GM21367 (cell line): ENCODE measurements around the gene GPR39.

Source experiments
- ATAC-seq: cut with Tn5 transposase; IDR thresholded peaks from one replicate; pipeline ENCODE4 v1.9.1; 2021; ENCODE audit not compliant: unreplicated experiment

GPR39 gene

DNA sequence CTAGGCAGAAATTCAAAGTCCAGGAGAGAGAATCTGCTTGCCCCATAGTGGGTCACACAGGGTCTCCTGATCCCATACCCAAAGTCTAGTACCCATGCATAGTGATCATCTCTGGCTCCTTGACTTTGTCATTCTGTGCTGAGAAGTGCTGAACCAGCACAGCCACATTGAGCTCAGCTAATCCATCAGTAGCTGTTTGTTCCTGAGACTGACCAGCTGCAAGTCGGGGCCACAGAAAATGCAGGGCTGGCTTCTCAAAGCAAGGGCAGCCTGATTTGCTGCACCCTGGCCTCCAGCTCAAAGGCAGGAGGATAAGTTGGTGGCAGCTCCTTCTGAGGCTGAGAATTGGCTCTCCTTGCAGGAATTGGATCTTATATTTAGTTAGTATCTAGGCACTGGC is 181.2 kb downstream of the GPR39 start:
- no peak for ATAC-seq

DNA sequence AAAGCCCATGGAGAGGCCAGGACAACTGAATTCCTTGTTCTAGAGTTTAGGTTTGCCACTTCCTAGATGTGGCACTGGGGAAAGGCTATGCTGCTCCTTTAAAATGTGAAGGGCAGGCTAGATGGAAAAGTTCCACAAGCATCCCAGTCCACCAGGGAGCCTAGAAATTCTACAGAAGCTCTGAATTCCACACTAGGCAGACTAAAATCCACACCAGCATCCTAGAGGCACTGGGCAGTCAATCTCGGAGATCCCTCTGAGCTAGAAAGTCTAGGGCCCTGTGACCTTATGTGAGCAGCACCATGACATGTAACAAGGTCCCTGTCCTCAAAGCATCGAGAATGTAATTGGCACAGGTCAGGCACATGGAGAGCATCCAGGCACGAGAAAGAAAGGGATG is 181.9 kb downstream of the GPR39 start:
- no peak for ATAC-seq

DNA sequence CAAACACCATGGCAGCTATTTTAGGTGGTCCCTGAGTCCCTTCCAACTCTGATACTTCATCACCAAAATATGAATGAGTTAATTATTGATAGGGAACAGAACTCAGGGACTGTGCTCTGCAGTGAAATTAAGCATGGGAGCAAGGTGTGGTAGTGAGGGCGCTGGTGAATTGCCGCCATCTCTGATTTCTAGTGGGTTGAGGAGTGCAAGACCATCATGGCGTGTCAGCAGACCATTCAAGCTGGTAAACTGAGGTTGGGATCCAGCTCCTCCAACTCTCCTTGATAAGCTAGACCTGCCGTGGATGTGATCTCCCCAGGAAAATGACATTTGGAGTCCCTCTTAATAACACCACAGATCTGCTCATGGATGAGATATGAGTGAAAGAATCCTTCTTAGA is 183.0 kb downstream of the GPR39 start:
- no peak for ATAC-seq

DNA sequence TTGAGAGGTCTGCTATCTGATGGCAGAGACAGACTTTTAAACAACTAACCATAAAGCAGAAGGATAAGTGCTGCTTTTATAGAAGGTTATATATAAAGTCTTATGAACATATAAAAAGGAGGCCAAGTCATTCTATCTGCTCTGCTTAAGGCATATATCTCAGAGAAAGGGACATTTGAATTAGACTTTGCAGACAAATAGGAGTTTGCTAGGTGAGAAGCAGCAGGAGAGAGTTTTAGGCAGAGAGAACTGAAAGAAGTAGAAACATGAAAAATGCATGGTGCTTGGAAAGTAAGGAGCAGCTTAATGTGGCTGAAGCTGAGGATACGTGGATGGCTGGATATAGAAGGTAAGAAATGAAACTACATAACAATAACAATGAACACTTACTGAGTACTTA is 188.0 kb downstream of the GPR39 start:
- no peak for ATAC-seq

DNA sequence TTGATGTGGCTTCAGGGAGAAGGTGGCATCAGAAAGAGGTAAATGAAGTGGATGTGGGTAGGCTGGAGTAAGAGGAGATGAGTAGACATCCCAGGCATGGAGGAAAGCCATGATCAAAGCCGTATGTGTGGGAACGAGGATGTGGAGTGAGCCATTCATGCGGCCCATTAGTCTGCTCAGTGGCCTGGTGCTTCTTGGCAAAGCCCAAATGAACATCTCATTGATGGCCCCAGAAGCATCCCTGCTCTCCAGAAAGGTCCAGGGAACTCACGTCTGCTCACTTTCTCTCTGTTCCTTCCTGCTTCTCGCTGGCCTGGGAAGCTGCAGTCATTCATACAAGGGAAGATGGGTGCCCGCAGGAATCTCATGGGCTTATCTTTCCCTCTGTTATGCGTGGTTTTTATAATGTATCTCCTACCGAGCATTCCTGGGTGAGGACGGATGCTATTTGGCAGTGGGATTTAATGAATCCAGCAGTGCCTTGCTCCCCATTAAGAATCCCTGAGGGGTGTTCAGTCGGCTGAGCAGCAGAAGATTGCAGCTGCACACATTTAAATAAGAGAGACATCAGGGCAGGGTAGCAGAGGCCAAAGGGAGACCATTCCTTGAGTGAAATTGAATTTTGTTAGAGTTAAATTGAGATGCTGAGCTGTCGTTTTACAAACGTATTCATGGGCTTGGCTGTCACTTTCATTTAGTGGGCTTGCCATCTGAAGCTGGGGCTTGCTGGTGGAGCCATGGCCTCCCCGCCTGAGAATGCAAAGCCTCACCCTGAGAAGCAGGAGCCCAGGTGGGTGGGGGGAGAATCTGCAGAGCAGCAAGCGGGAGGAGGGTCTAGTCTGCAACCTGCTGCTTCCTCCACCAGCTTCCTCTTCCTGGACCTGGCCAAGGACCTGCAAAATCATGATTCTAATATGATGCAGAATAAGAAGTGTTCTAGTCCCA is 188.9 kb downstream of the GPR39 start:
- no peak for ATAC-seq

DNA sequence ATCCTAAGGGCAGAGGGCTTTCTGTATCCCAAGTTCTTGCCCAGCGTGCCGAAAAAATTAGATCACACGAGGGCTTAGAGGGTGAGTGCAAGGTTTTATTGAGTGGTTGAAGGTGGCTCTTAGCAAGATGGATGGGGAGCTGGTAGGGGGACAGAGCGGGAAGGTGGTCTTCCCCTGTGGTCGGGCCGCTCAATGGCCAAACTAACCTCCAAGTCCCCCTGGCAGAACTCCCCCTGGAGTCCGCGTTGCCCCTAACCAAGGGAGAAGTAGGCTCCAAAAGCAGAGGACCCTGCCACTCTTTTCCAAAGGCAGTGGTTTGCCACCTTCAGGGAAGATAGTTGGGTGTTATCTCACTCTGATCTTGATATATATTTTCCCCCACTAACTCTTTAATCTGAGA is 190.0 kb downstream of the GPR39 start:
- ATAC-seq, result no peak

DNA sequence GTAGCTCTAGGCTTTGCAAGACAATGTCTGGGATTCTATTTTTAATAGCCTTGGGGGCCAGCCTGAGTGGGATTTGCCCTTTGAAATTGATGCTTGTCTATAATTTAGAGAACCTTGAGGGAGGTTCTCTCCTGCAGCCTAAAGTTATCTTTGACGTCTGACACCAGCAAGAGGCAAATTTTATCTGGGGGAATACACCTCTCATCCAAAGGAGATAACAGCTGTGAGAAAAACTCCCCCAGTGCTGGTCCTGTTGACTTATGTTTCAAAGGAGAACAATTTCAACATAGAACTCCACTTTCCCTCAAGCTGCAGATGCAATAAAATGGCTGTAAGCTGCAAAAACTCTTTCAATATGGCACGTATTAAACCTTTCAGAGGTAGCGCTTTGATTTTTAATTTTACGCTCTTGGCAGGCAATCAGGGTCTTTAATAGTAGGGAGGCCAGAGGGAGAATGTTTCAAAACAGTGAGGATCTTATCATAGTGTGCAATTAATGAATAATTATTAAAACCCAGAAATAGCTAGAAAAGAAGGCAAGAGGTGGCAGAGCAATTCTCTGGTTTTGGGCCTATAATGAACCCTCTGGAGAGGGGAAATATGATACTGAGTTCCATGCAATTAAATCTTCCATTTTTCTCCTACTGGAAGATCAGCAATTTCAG is 191.0 kb downstream of the GPR39 start:
- no peak for ATAC-seq

DNA sequence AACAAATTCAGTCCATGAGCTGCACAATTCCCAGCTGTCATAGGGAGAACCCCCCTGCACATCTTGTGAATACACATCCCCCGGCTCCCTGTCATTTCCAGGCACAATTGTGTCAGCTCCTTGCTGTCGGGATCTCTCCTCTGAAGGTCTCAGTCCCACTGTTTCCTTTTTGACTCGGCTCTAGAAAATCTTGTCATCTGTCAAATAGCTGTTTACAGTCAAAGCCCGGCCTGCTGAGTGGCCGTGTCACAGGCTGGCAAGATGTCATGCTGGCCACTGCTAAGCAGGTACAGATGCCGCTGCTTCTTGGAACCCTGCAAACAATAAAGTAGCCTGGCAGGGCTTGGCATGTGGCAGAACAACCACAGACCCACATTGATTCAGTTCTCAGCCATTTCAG is 191.7 kb downstream of the GPR39 start:
- ATAC-seq, result no peak

DNA sequence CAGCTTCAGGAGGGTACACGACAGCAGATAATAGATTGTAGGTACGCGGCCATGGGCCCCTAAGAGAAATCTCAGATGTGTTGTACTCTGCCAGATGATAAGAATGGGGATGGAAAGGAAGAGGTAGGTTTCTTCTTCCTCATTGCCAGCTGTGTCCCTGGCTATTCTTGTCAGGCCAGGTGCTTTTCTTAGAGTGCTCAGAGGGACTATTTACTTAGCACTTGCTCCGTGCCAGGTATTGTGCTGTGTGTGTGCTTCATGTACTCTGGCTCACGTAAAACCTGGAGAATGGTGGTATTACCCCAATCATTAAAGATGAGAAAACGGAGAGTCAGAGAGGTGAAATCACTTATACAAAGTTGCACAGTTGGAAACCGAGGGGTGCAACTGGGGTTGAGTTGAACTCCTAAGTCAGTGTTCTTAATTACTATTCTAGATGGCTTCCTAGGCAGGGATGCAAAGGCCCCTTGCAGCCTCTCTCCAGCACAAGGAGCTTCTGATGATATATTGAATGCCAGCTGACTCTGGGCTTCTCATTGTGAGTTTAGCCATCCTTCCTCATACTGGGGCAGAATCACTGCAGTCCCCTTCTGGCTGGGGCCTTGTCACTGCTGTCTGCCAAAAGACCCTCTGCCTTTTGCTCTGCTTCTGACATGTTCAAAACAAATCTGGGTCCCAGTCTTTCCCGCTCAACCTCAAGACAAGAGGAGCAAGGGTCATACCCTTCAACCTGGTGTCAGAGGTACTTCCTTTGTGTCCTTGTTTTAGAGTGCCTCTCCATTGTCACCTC is 192.7 kb downstream of the GPR39 start:
- no peak for ATAC-seq

DNA sequence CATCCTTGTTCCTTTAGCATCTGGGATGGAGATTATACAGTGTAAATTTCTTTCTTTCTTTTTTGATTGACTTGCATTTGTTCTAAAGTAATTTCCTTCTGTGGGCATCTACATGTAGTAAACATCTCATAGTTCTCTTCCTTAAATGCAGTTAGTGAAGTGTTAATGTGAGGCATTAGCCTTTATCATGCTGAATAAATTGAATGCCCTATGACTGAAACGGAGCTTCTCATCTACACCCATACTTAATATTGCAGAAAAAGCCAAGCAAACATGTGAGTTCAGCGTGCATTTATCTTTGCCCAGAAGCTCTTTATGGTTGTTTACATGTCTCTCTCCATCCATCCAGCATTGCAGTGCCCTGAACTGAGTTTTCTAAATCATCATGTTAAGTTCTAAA is 195.1 kb downstream of the GPR39 start:
- ATAC-seq, result no peak

DNA sequence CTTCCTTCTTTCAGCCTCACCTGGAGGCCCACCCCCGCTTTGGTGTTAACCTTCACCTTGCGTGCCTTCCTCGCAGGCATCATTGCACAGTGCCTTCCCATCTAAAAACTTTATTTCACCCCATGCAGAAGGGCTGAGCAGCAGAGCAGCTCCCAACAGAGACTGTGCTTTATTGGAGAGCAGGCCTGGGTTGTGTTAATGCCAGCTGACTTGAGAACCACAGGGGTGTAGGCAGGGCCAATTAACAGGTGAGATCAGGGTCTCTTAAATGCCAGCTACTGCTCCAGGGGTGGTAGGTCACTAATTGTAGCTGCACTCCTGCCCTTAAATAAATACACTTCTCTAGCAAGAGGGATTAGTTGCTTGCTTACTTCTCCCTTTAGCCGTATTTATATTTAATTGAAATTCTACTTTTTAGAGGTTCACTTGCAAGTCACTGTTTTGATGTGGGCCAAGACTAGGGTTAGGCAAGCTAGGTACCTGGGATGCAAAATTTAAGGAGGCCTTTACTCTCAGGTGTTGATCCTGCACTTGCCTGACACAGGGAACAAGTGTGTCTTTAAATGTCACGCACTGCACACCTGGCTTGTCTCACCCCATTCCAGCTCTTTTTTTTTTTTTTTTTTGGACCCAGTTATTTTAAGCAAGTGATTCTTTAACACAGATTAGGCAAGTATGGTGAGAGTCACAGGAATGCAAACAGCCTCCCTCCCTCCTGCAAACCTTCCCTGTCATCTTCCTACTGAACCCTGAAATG is 198.9 kb downstream of the GPR39 start:
- ATAC-seq, result no peak

DNA sequence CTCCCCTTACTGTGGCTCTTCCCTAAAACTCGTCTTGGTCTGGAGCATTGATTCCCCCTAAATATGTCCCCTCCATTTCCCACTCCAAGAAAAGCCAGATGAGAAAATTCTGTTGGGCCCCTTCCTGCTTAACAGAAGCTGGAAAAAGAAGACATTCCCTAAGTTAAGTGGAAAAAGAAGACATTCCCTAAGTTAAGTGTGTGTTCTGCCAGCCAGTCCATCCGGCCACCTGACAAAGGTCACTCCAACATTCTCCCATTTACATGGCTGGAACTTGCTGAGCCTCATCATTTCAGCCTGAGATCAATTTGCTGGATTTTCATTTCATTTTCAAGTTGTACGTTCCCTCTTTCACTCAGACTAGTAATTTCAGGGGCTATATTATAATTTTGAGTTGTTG is 201.4 kb downstream of the GPR39 start:
- no peak for ATAC-seq

DNA sequence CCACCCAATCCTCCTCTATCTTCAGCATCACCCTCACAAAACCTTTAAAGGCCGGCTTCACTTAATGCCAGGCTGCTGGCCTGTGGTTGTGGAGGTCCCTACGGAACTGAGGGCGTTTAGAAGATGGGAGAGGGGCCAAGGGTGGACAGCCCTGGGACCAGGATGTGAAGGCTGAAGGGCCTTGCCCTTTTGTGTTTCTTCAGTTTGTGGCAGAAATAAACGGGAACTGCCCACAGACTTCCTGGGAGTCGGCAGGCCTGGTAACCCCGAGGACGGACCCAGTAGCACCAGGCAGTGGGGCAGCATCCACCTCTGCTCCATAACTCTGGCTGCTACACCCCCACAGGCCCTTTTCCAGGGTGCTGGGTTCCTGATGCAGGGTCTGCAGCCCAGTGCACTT is 202.1 kb downstream of the GPR39 start:
- no peak for ATAC-seq

DNA sequence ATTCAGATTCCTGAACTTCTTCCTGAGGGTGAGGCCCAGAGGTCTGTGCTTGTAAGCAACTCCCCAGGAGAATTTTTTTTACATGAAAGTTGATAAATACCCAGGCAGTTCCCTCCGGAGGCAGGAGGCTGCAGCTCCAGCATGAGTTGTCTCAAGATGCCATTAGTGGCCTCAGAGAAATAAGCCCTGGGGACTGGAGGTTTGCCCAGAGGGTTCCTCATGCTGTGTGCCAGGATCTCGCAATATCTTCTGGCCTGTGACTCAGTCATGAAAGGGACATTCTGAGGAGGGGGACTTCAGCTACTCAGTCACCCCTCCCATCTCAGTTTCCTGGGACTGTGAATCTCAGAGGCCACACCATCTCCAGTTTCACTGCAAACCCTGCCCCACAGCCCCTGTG is 203.5 kb downstream of the GPR39 start:
- no peak for ATAC-seq

DNA sequence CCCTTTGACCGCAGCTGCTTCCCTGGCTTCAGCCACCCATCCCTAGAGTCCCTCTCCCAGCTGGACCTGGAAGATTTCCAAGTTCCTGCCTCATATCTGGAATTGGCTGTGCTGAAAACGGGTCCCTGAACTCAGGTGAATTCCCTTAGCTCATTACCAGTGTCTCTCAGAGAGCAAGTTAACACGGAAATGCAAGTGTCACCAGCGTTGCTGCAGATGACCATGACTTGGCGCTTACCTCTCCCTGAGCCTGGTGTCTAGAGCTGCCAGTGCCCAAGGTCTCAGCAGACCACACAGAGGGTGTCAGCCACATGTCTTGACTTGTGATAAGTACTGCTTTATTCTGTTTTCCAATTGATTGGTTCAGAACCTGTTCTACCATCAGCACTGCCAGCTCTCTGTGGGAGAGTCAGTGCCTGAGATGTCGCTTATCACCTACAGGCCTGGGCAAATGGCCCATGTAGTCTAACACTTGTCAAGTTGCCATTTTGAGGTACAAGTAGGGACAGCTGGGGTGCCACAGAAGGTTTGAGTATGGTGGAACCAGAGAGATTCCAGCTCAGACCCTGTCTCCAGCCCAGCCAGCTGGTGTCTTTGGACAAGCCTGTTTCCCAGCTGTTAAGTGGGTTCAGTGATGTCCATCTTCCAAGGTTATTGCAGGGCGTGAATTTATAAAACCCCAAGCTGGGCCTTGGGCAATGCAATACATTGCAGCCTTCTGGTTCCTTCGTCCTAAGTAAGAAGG is 204.7 kb downstream of the GPR39 start:
- ATAC-seq, result no peak

DNA sequence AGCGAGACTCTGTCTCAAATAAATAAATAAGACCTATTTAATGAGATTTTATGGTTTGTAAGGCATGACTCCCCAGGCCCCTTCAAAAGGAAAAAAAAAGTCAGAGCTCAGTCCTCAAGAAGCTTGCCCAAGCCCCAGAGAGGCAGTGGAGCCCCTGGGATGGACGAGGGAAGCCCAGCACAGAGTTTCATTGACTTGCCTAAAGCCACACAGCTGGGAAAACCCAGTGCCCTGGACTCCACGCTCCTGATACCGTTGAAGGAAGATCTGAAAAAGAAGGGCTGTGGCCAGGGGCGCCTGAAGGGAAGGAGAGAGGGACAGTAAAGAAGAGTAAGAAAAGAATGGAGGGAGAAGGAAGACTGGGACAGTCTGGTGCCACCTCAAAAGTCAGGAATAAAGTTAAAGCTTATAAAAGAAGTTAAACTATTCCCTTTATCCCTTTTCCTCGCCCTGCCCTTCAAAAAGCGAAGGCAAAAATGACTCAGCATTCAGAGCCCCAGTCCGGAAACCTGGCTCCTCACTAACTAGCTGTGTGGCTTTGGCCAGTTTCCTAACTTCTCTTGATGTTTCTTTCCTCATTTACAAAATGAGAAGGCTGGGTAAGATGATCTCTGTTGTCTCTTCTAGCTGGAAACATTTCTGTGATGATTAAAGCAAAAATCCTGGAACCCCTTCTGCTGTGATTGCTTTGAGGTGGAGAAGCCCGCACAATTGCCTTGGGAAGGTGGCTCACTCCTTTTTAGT is 206.7 kb downstream of the GPR39 start:
- no peak for ATAC-seq

DNA sequence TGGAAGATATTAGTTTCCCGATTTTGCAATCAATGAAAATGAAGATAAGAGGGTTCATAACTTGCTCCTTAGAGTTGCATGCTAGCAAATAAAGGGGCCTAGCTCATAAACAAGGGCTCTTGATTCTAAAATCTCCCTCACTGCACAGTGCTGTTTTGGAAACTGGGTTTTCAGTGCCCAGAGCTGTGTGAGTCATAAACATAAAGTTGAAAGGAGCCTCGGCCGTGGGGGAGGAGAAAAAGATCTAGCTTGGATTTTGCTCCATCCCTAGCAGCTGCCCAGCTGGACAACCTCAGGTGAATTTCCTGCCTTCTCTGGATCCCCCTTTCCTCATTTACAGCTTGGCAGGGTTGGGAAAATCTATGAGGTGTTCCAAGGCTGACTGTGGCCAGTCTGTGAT is 210.9 kb downstream of the GPR39 start:
- no peak for ATAC-seq

DNA sequence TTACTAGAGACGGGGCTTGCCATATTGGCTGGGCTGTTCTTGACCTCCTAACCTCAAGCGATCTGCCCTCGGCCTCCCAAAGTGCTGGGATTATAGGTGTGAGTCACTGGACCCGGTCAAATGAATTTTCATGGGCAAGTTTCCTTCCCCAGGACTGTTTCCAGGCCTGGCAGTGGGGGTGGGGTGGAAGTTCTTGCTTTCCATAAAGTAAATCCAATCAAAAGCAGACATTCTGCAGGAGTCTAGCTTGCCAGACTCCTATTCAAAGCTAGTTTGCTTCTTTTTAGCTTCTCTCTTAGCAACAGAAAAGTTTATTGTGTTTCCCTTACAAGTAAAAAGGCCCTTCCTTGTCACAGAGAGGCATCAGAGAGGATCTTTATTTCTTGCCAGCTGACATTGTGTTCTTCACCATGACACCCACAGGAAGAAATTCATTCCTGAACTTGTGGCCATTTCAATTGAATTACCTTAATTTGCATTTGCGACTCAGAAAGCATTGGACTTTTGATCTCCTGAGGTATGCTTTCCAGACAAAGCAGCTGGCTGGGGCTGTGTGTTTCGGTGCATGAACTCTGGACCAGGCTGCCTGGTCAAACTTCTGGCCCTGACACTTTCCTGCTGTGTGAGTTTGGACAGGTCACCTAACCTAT is 215.5 kb downstream of the GPR39 start:
- ATAC-seq, result no peak

DNA sequence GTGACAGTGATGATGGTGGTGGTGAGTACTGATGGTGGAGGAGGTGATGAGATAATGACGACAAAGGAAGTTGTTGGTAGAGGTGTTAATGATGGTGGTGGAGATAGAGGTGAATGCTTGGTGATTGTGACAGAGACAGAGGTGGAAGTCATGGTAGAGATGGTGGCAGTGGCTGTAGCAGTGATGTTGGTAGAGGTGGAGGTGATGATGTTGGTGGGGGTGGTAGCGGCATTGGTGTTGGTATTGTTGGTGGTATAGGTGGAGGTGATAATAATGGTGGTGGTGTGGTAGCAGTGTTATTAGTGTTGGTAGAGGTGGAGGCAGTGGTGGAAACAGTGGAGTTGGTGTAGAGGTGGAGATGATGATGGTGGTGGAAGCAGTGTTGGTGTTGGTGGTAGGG is 217.0 kb downstream of the GPR39 start:
- ATAC-seq, result no peak
